Measurements from ENCODE around the gene MACF1. TPM values are rescaled to one million over a fixed set of nuclear protein-coding genes. Genes with fewer than 3 reads are reported as not detected.
A peak's percentile ranks its signal among the peaks of the same experiment; 100 is the strongest.

MACF1 gene
- total and polyA plus RNA-seq, 2 of the 13 experiments (the other 11 are each of a cell fraction or from before 2014, with no cell fraction given), result 36.7 to 65.4 TPM

- Histone ChIP-seq H3K4me3 (replicated peaks in 1 of 3; ENCODE audit: insufficient read depth in 1 of 3, low read depth in 2 of 3, low read length in 3 of 3) (peak overlapping the region; percentile 43 to 68 (median 48)), H4K20me1 (ENCODE audit: insufficient read depth, low read length) (peaks cover 12% of the 10 kb centered on the region), H3K36me3 (replicated peaks in 1 of 2; ENCODE audit: control insufficient read depth in 1 of 2, insufficient read depth in 2 of 2, low read length in 2 of 2) (no peaks in the 10 kb centered on the region; a peak in 1 of 5 replicates), H3K4me1 (ENCODE audit: insufficient read depth, low read length) (peaks cover 76% of the 10 kb centered on the region), H3K79me2 (ENCODE audit: insufficient read depth, low read length) (peaks cover 15% of the 10 kb centered on the region), H3K4me2 (ENCODE audit: low read depth, low read length) (peak overlapping the region; percentile 96), H2AFZ (ENCODE audit: low read length) (no peak overlapping the region), H3K27ac (ENCODE audit: extremely low read length, insufficient read depth, low read length) (peak overlapping the region; percentile 93), H3K9ac (ENCODE audit: insufficient read depth, low read depth, low read length) (peak overlapping the region; percentile 68), H3K9me3 (ENCODE audit: low read length) (no peaks in the 10 kb centered on the region), H3K27me3 (ENCODE audit: control insufficient read depth in 1 of 2, insufficient read depth in 2 of 2, low read length in 2 of 2) (no peaks in the 10 kb centered on the region)
- ChIA-PET CTCF (ENCODE audit: low intra/inter-chr PET ratio, low total read pairs) (interaction anchor here (0.6 kb wide), 1 partner anchor 121 kb away, joined by 3 read pairs; no protein-coding TSS in a partner anchor), POLR2A (interaction anchor here (1.5 to 2.0 kb wide), 4 partner anchors 23 to 109 kb away, joined by 6 to 10 read pairs (median 8); no protein-coding TSS in a partner anchor)
- ATAC-seq, result peak; percentile 41
- 6% methylated on average over 11 of the region's 11 CpGs for WGBS (ENCODE audit: low lambda C conversion rate)
- FAIRE-seq, result peak; percentile 76
- peak; percentile 62 for DNase-seq (ENCODE audit: low spot score)
- intact Hi-C loops (cut with micrococcal nuclease; ENCODE audit: unreplicated experiment) (no loop called here), in situ Hi-C loops (cut with HindIII; ENCODE audit: extremely low pct_ligation_motif_present, low pct_unique_long_range_greater_than_20kb) (no loop called here)
- no TSS peak for BruUV-seq (replicated peaks)
- TF ChIP-seq ZNF781 (CRISPR knock-in tag; IDR thresholded peaks at IDR 0.05; ENCODE audit: borderline replicate concordance, not compliant biosample characterization), result no peak
- no peak for TF ChIP-seq CREB1 (IDR thresholded peaks at IDR 0.05)
- TF ChIP-seq CREB1 (CRISPR knock-in tag; IDR thresholded peaks at IDR 0.05), result peak; percentile 26; the same call in 1 of the 2 replicates
- TF ChIP-seq PAXIP1 (CRISPR knock-in tag; conservative IDR thresholded peaks at IDR 0.05), result peak; percentile 33
- peak; percentile 7 for TF ChIP-seq ASH2L (IDR thresholded peaks at IDR 0.05; ENCODE audit: insufficient read length, low read depth, low read length)
- TF ChIP-seq EP300 (IDR thresholded peaks at IDR 0.05; ENCODE audit: low read depth in 2 of 2, low read length in 2 of 2), result 0 out of 4 replicates have a peak, but pooled peaks of 1 of the 2 experiments have one; percentile 19
- TF ChIP-seq EP300 (CRISPR knock-in tag; IDR thresholded peaks at IDR 0.05; ENCODE audit: borderline replicate concordance), result no peak
- TF ChIP-seq ISL2 (CRISPR knock-in tag; IDR thresholded peaks at IDR 0.05), result no peak
- TF ChIP-seq POLR2AphosphoS5 (IDR thresholded peaks at IDR 0.05; ENCODE audit: low read depth, low read length), result 0 out of 2 replicates have a peak, but pooled peaks have one; percentile 23
- no peak for TF ChIP-seq ZNF772 (CRISPR knock-in tag; IDR thresholded peaks at IDR 0.05)
- peak; percentile 75 for TF ChIP-seq MEF2D (CRISPR knock-in tag; IDR thresholded peaks at IDR 0.05)
- peak; percentile 33; the same call in 1 of the 2 replicates for TF ChIP-seq MYC (CRISPR knock-in tag; IDR thresholded peaks at IDR 0.05; ENCODE audit: borderline replicate concordance)
- TF ChIP-seq ZNF251 (CRISPR knock-in tag; IDR thresholded peaks at IDR 0.05), result no peak
- TF ChIP-seq RBM22 (optimal IDR thresholded peaks at IDR 0.05; ENCODE audit: low read length), result no peak
- TF ChIP-seq LCORL (IDR thresholded peaks at IDR 0.05), result no peak
- TF ChIP-seq LCORL (CRISPR knock-in tag; IDR thresholded peaks at IDR 0.05), result peak; percentile 75
- peak; percentile 69; the same call in 1 of the 2 replicates for TF ChIP-seq ZNF362 (CRISPR knock-in tag; IDR thresholded peaks at IDR 0.05; ENCODE audit: borderline replicate concordance)
- no peak for TF ChIP-seq ZMAT3 (CRISPR knock-in tag; conservative IDR thresholded peaks at IDR 0.05)
- no peak for TF ChIP-seq MZF1 (CRISPR knock-in tag; IDR thresholded peaks at IDR 0.05; ENCODE audit: borderline replicate concordance)
- no peak for TF ChIP-seq RFX1 (IDR thresholded peaks at IDR 0.05)
- no peak for TF ChIP-seq TRIM24 (CRISPR knock-in tag; IDR thresholded peaks at IDR 0.05)
Measured at GRCh38 chr1:39214998-39215873, 10.7 kb downstream of the MACF1 start.

Data from HepG2 (cell line).